ENCODE results near the gene OLFM1. TPM values are rescaled to one million over a fixed set of nuclear protein-coding genes. Genes with fewer than 3 reads are reported as not detected.

Gene OLFM1
- total and polyA plus RNA-seq, 2 of the 4 experiments (the other 2 are of a cell fraction) = 0.36 to 0.38 TPM

DNA sequence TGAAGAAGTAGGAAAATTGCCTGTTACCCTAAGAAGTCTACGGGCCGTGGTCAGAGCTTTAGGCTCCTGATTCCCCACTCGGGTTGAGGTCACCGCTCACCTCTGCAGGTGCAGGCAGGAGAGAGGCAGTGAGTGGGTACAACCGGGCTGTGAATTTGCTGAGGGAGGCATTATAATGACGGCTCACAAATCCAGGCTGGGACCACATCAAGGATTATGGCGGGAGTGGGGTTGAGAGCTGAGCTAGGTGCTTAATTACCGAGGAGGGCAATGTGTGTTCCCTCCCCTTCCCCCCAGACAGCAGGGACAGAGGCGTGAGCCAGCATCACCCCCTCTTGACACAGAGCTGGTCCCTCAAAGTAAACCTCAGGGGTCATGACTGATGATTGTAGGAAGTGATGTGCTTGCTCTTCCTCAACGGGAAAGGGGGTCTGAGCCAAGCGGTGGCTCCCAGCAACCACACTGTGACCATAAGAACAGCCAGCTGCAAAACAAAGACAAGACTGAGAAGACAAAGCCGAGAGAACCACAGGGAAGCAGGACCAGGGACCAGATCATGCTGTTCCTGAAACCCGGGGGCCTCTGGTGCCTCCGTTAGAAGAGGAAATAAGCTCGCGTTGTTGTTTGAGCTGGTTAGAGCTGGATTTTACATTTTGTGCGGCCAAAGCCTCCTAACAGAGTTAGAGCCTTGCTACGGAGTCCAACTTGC lies 77.7 kb downstream of the OLFM1 start:
- in situ Hi-C loops (cut with MboI; ENCODE audit: low sequenced_read_pairs) (no loop called here), intact Hi-C loops (cut with micrococcal nuclease) (no loop called here), dilution Hi-C loops (cut with HindIII; ENCODE audit: low sequenced_read_pairs, unreplicated experiment) (no loop called here)
- Histone ChIP-seq H3K79me1 (ENCODE audit: low read depth in 1 of 2, low read length in 2 of 2) (no peaks in the 10 kb centered on the region), H2AK5ac (ENCODE audit: low read depth, low read length) (no peak overlapping the region), H3K4me1 (ENCODE audit: control insufficient read depth, insufficient read depth, low read length) (no peaks in the 10 kb centered on the region), H3K4me3 (ENCODE audit: insufficient read depth, low read depth, low read length) (no peak overlapping the region), H2BK20ac (ENCODE audit: low read depth, low read length) (no peak overlapping the region), H4K20me1 (ENCODE audit: insufficient read depth, low read length) (no peaks in the 10 kb centered on the region), H3K18ac (ENCODE audit: low read depth, low read length) (no peak overlapping the region), H2BK120ac (ENCODE audit: low read depth, low read length) (no peak overlapping the region), H3K9ac (ENCODE audit: low read depth, low read length) (no peak overlapping the region), H3K56ac (ENCODE audit: extremely low read depth, insufficient read depth, low read length) (no peak overlapping the region), H2BK15ac (ENCODE audit: low read depth, low read length) (no peak overlapping the region), H4K5ac (ENCODE audit: low read depth, low read length) (no peak overlapping the region), H2AK9ac (replicated peaks; ENCODE audit: low read depth, low read length, poor library complexity) (no peak overlapping the region), H3K27ac (ENCODE audit: insufficient read depth, low read length) (no peak overlapping the region), H2BK5ac (ENCODE audit: low read depth, low read length, poor library complexity, severe bottlenecking) (no peak overlapping the region), H3K23ac (ENCODE audit: low read depth, low read length) (no peak overlapping the region), H4K91ac (ENCODE audit: insufficient read depth, low read depth, low read length) (no peak overlapping the region), H3K36me3 (ENCODE audit: control insufficient read depth, insufficient read depth, low read length) (no peaks in the 10 kb centered on the region), H4K8ac (ENCODE audit: low read depth in 2 of 2, low read length in 2 of 2) (no peak overlapping the region), H3K27me3 (ENCODE audit: control insufficient read depth, insufficient read depth, low read length) (no peaks in the 10 kb centered on the region), H3K4ac (ENCODE audit: low read depth, low read length) (no peak overlapping the region), H2AFZ (replicated peaks; ENCODE audit: low read length, poor library complexity) (no peak overlapping the region), H3K4me2 (ENCODE audit: low read depth, low read length) (no peak overlapping the region), H3K14ac (replicated peaks; ENCODE audit: low read depth, low read length) (no peak overlapping the region), H3K9me3 (ENCODE audit: control insufficient read depth, insufficient read depth, low read length) (peaks cover 40% of the 10 kb centered on the region), H3K9me1 (ENCODE audit: insufficient read depth, low read length) (no peaks in the 10 kb centered on the region)
- ATAC-seq (ENCODE audit: low read depth) = no peak
- CTCF ChIA-PET = no interaction called here
- 60% methylated on average over 5 of the region's 18 CpGs; no CpG with 5 or more reads in 1 of the 2 experiments for WGBS, 2 experiments (ENCODE audit: extremely low coverage in 2 of 2, insufficient read length in 1 of 2)
- POLR2A ChIA-PET (ENCODE audit: unreplicated experiment) = no interaction called here
- DNase-seq = no peak
- no peak for TF ChIP-seq BHLHE40 (IDR thresholded peaks at IDR 0.05; ENCODE audit: low read depth, low read length)
- TF ChIP-seq MAZ (IDR thresholded peaks at IDR 0.05; ENCODE audit: borderline replicate concordance, low read depth, low read length) = no peak
- TF ChIP-seq MAFK (IDR thresholded peaks at IDR 0.05; ENCODE audit: low read depth, low read length) = no peak; the same call in 1 of the 2 replicates
- no peak for TF ChIP-seq MXI1 (IDR thresholded peaks at IDR 0.05; ENCODE audit: borderline replicate concordance, low read depth, low read length)
- TF ChIP-seq RAD21 (IDR thresholded peaks at IDR 0.05; ENCODE audit: low read length) = no peak
- TF ChIP-seq SMC3 (IDR thresholded peaks at IDR 0.05; ENCODE audit: low read depth, low read length) = no peak
- TF ChIP-seq FOS (IDR thresholded peaks at IDR 0.05; ENCODE audit: low read depth, low read length) = no peak
- TF ChIP-seq, protein P1, sequence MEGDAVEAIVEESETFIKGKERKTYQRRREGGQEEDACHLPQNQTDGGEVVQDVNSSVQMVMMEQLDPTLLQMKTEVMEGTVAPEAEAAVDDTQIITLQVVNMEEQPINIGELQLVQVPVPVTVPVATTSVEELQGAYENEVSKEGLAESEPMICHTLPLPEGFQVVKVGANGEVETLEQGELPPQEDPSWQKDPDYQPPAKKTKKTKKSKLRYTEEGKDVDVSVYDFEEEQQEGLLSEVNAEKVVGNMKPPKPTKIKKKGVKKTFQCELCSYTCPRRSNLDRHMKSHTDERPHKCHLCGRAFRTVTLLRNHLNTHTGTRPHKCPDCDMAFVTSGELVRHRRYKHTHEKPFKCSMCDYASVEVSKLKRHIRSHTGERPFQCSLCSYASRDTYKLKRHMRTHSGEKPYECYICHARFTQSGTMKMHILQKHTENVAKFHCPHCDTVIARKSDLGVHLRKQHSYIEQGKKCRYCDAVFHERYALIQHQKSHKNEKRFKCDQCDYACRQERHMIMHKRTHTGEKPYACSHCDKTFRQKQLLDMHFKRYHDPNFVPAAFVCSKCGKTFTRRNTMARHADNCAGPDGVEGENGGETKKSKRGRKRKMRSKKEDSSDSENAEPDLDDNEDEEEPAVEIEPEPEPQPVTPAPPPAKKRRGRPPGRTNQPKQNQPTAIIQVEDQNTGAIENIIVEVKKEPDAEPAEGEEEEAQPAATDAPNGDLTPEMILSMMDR (conservative IDR thresholded peaks at IDR 0.05; ENCODE audit: low read depth, low read length) = no peak
- no peak for TF ChIP-seq POLR2A (IDR thresholded peaks at IDR 0.05; ENCODE audit: low read depth, low read length)
- no peak for TF ChIP-seq CEBPB (IDR thresholded peaks at IDR 0.05; ENCODE audit: low read depth, low read length)
- TF ChIP-seq RFX5 (IDR thresholded peaks at IDR 0.05; ENCODE audit: low read depth, low read length) = no peak
- no TSS peak for BruUV-seq (replicated peaks)

Data from IMR-90 (cell line).